IPS-11a (cell line): Measurements from ENCODE around the gene NPHS2.
"Not testable (repeated sequence)": the region's sequence is repeated elsewhere in the genome, so short reads cannot be mapped to it uniquely, and the experiment has no call there.

Experiments used
- H3K4me3 ChIP-seq: one replicate; pipeline ENCODE4 v1.5.1; 2013; ENCODE audit warnings: low read depth, low read length, control low read depth

Gene NPHS2

DNA sequence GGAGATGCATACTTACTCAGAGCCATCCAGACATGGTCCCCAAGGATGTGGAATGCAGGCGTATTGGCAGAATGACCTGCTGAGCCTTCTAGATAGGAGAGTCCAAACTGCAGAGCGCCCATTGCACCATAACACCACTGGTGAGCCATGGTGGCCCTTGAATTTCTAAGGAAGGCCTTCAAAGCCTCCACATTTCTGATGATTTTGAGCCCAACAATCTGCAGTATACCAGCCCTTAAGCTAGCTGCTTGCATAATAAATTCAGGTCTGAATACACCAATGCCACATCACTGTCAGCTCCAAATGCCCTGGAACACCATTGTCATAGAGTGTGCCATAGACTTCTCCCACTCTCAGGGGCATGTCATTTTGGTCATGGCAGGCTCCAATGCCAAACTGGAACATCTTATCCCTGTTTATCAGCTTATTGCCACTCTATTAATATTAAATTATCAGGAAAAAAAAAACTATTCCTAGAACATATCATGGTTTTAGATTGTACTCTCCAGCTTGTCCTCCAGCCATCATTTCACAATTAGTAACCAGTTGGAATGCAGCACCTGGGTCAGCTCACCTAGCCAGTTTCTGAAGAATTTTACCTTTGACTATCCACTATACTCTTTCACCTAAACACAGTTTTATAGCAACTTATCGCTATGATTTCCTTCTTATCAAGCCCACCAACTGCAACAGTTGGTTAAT, 26.9 kb downstream of the NPHS2 start:
- no peak overlapping the region for H3K4me3 ChIP-seq

DNA sequence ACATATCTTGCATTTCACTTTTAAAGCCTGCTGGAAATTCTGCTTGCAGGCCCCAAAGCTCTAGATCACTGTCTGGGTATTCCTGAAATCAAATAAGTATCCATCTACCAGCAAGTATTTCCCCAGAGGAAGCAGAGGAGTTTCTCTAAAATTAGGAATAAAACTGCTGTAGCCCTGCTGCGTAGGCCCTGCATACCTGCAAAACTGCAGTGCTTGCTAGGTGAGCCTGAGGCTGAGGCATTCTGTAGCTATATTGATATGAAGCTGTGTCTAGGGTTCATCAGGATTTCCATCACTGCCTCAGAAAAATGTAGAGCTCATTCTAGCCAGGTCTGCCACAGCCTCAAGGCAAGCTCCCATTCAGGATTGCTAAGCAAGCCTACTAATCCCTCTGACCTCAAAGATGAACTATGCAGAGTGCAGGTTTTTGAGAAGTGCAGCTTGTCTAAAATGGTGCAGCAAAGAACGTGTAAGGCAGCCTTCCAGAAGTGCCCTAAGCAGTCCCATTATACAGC, 28.7 kb downstream of the NPHS2 start:
- H3K4me3 ChIP-seq: no peak overlapping the region

DNA sequence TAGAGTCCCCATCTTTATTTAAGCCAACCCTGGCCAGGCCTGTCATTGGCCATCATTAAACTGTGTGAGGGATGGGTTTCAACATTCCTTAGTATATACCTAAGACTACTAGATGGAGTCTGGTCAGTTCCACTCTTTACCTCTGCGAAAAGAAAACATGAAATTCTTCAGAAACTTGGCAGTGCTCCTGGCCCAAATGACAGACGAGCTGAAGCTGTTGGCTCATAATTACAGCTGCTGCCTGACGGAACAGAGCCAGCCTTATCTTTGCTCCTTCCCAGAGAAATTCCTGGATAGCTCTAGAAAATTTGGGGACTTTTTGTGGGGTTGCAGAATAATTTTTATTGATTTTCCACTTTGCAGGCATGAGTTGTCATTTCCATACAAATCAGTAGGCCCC, 30.4 kb downstream of the NPHS2 start:
- H3K4me3 ChIP-seq: no peak overlapping the region

DNA sequence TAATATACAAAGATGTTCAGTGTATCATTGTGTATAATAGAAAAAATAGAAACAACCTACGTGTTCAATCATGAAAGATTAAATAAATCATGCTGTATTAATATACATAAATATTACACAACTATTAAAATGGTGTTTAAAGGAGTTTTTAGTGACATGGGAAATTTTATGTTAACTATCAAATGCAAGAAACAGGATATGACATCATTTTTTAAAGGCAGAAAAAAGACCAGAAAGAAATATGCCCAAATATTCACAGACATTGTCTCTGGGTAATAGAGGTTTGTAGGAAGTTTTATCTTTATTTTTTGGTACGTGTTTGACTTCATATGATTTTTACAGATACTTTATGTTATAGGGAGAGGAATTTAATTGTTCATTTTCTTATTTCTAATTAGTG, 34.0 kb downstream of the NPHS2 start:
- H3K4me3 ChIP-seq: no peak overlapping the region

DNA sequence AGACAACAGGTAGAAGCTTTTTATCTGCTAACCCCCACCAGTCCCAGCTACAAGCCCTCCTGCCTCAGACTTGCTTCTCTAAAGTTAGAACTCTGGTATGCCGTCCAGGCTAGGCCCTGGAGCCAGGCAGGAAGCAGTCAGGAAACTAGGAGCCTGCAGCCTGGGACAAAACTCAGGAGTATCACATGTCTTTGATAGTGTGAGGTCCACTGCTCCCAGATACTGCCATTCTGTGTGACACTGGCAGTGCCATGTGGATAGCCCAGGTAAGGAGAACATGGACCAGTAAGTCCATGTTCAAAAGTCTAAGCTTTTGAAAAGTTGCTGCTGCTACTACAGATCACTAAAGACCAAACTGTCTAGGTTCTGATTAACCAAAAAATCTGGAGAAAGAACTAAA, 45.4 kb downstream of the NPHS2 start:
- H3K4me3 ChIP-seq: no peak overlapping the region

DNA sequence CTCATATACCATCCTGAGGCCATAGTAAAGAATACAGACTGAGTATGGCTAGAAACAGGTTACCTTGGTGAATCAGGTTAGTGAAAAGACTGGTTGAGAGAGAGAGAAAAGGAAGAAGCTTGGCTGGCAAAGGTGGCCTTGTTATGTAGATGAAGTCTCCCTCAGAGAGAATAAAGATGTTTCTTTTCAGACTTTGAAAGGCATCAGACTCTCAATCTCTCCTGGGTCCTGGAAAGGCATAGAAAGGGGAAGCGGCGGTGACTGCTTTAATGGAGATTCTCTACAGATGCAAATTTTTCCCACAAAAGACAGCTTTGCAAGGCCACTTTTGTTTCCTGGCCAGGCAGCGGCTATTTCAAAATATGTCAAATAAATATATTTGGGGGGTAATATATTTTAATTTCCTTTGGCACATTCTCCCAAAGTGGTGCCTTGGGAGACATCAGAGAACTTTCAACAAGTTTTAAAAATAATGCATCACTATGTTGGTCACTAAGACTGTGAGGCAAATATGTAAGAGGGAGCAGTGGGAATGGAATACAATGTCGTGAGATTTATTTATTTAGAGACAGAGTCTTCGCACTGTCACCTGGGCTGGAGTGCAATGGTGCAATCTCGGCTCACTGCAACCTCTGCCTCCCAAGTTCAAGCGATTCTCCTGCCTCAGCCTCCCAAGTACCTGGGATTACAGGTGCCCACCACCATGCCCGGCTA, 46.1 kb downstream of the NPHS2 start:
- H3K4me3 ChIP-seq: no peak overlapping the region

DNA sequence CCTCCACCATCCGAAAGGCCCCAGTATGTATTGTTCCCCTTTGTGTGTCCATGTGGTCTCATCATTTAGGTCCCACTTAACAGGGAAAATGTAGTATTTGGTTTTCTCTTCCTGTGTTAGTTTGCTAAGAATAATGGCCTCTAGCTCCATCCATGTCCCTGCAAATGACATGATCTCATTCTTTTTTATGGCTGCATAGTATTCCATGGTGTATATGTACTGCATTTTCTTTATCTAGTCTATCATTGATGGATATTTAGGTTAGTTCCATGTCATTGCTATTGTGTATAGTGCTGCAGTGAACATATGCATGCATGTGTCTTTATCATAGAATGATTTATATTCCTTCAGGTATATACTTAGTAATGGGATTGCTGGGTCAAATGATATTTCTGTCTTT, 57.2 kb downstream of the NPHS2 start:
- not testable (repeated sequence) for H3K4me3 ChIP-seq

DNA sequence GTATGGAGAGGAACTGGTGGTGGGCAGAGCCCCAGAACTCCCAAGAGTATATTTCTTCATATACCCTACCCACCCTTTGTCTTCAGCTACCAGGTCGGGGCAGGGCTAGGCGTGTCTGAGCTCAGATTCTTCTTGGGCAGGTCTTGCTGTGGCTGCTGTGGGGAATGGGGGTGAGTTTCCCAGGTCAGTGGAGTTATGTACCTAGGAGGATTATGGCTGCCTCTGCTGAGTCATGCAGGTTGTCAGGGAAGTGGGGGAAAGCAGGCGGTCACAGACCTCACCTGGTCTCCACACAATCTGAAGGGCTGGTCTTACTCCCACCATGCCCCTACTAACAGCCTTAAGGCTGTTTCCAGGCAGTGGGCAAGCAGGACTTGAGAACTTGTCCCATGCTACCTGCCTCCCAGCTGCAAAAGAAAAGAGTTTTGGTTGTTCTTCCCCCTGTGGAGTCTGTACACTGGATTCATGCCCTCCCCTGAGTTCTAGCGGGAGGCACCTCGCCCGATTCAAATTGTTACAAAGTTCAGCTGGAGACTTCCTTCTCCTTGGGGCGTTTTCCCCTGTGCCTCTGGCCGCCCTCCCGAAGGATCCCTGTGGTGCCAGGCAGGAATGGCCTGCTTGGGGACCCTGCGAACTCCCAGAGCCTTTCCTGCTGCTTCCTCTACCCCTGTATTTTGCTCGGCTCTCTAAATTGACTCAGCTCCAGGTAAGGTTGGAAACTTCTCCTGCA, 58.6 kb downstream of the NPHS2 start:
- no peak overlapping the region for H3K4me3 ChIP-seq

DNA sequence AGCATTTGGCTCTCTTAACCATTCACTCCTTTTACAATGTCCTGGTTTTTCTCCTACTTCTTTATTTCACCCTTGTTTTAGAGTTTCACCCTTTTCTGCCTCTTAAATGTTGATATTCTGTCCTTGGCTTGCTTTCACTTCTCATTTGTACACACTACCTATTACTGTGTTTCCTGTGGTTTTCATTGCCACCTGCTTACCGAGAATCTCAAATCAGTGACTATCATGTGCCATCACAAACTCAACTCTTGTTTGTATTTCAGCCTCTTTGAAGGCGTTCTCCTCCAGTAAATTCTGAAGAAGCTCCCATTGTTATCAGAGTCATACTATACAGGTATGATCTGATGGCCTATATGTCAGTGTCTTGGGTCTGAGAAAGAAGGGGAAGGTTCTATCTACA, 65.7 kb downstream of the NPHS2 start:
- no peak overlapping the region for H3K4me3 ChIP-seq

DNA sequence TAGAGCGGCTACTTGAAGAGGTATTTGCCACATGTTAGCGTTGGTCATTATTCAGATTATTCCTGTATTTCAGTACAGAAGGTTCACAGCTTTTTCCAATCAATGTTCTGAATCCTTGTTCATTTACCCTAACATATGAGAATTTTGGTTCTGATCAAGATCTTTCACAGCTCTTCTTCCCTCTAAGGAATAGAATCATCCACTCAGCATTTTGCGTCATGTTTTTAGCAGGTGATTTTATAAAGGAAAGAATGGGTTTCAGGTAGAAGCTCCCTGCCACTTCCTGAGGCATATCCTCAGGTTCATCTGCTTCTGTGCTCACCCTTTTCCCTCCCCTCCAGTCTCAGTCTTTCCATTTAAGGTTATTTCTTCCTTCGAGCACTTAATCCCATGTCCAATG, 66.4 kb downstream of the NPHS2 start:
- H3K4me3 ChIP-seq: no peak overlapping the region

DNA sequence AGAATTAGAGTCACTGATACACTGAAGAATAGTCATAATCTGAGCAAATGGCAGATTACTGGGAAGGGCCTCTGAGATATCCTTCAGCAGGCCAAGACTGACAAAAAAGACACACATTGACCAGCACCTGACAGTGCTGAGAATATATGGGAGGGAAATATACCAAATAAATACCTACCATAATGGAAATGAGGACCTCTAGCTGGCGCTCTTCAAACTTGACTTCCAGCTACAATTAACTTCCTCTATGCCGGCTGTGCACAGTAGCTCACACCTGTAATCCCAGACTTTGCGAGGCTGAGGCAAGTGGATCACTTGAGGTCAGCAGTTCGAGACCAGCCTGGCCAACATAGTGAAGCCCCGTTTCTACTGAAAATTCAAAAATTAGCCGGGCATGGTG, 69.5 kb downstream of the NPHS2 start:
- no peak overlapping the region for H3K4me3 ChIP-seq
